ENCODE measurements around the gene RPA1.

DNA sequence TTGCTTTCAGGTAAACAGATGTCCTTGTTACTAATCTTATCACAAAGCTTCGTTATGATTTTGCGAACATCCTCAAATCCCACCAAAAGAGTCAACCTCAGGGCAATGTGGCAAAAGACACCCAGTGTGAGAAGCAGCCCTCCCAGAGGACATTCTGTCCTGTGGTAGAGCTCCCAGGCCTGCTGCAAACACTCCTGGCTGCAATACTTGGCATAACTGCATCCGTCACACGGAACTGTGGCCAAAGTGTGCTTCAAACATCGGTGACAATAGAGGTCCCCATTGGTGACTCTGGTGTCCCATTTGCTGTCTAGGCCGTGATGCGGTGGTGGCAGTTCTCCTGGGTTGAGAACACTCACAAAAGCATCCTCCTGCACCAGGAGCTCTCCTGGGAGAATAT, 29.6 kb upstream of the RPA1 start:
- no peak for TF ChIP-seq POLR2AphosphoS5 (IDR thresholded peaks at IDR 0.05; ENCODE audit: low read depth, low read length)
- TF ChIP-seq, protein P1, sequence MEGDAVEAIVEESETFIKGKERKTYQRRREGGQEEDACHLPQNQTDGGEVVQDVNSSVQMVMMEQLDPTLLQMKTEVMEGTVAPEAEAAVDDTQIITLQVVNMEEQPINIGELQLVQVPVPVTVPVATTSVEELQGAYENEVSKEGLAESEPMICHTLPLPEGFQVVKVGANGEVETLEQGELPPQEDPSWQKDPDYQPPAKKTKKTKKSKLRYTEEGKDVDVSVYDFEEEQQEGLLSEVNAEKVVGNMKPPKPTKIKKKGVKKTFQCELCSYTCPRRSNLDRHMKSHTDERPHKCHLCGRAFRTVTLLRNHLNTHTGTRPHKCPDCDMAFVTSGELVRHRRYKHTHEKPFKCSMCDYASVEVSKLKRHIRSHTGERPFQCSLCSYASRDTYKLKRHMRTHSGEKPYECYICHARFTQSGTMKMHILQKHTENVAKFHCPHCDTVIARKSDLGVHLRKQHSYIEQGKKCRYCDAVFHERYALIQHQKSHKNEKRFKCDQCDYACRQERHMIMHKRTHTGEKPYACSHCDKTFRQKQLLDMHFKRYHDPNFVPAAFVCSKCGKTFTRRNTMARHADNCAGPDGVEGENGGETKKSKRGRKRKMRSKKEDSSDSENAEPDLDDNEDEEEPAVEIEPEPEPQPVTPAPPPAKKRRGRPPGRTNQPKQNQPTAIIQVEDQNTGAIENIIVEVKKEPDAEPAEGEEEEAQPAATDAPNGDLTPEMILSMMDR (IDR thresholded peaks at IDR 0.05): no peak
